Measurements from ENCODE around the gene PRKAG1.

- TF ChIP-seq CTCF (IDR thresholded peaks at IDR 0.05) (no peak), POLR2A (IDR thresholded peaks at IDR 0.05) (no peak)
Measured at GRCh38 chr12:48972213-48972951, 46.2 kb downstream of the PRKAG1 start.

Data from adrenal gland (tissue), 5 donors.